Neural crest cell (in vitro differentiated cells): ENCODE measurements around the gene LRRC15. TPM values are rescaled to one million over a fixed set of nuclear protein-coding genes. Genes with fewer than 3 reads are reported as not detected.

Experiments used
- DNase-seq: peaks from one replicate; pipeline ENCODE4 v3.0.0; 2021; ENCODE audit warnings: low read depth, mixed read lengths, low spot score
- H3K27ac Mint-ChIP-seq: one replicate; pipeline ENCODE4 v1.8.0; 2021; ENCODE audit warnings: mild to moderate bottlenecking, mixed read lengths; ENCODE audit not compliant: unreplicated experiment
- H3K27me3 Mint-ChIP-seq: 2 replicates; pipeline ENCODE4 v1.8.0; 2021; ENCODE audit warnings: low read depth, mild to moderate bottlenecking, mixed read lengths
- H3K36me3 Mint-ChIP-seq: 2 replicates; pipeline ENCODE4 v1.8.0; 2021; ENCODE audit warnings: low read depth, mild to moderate bottlenecking, mixed read lengths
- H3K4me1 Mint-ChIP-seq: 2 replicates; pipeline ENCODE4 v1.8.0; 2021; ENCODE audit warnings: mixed read lengths
- H3K4me3 Mint-ChIP-seq: one replicate; pipeline ENCODE4 v1.8.0; 2021; ENCODE audit warnings: mild to moderate bottlenecking, mixed read lengths
- H3K9me3 Mint-ChIP-seq: 2 replicates; pipeline ENCODE4 v1.8.0; 2021; ENCODE audit warnings: mixed read lengths
- total RNA-seq: library from RNA; stranded (reverse); gene quantifications from 2 replicates; pipeline ENCODE4 v1.2.1, GENCODE V29; 2021
- TF ChIP-seq, protein P1 (sequence below): fragments of 200-600 bp; sonication (generic); conservative IDR thresholded peaks from 2 replicates; pipeline ENCODE4 v1.5.0; 2021; ENCODE audit warnings: antibody characterized with exemption, mild to moderate bottlenecking

LRRC15 gene
- total RNA-seq, 1 donor from 2014 or later: not detected

DNA sequence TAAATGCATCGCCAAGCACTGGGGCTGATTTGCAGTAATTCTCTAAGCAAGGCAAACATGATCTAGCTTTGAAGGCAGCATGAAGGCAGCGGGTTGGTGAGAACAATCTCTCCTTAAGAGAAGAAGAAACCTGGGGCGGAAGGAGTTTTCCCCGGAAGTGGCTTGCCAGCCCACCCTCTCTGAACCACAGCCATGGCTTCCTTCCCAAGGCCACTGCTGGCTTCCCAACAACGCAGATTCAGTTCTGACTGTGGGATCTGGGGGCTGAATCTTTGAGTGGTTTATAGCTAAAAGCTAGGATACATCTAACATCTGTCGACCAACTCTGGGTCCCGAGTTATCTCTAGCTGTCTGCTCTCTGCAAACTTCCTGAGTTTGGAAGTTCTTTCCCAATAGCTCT lies 14.2 kb downstream of the LRRC15 start:
- DNase-seq: no peak
- no peaks in the 10 kb centered on the region for H3K36me3 Mint-ChIP-seq
- H3K9me3 Mint-ChIP-seq: no peaks in the 10 kb centered on the region

GRCh38 chr3:194354315-194354714 lies 15.2 kb downstream of the LRRC15 start:
- no peaks in the 10 kb centered on the region for H3K36me3 Mint-ChIP-seq
- H3K27me3 Mint-ChIP-seq: peaks cover 12% of the 10 kb centered on the region
- no peak overlapping the region for H3K4me3 Mint-ChIP-seq
- H3K27ac Mint-ChIP-seq: no peak overlapping the region
- DNase-seq: no peak
- peaks cover 6% of the 10 kb centered on the region for H3K4me1 Mint-ChIP-seq
- TF ChIP-seq, protein P1, sequence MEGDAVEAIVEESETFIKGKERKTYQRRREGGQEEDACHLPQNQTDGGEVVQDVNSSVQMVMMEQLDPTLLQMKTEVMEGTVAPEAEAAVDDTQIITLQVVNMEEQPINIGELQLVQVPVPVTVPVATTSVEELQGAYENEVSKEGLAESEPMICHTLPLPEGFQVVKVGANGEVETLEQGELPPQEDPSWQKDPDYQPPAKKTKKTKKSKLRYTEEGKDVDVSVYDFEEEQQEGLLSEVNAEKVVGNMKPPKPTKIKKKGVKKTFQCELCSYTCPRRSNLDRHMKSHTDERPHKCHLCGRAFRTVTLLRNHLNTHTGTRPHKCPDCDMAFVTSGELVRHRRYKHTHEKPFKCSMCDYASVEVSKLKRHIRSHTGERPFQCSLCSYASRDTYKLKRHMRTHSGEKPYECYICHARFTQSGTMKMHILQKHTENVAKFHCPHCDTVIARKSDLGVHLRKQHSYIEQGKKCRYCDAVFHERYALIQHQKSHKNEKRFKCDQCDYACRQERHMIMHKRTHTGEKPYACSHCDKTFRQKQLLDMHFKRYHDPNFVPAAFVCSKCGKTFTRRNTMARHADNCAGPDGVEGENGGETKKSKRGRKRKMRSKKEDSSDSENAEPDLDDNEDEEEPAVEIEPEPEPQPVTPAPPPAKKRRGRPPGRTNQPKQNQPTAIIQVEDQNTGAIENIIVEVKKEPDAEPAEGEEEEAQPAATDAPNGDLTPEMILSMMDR: no peak
- H3K9me3 Mint-ChIP-seq: no peaks in the 10 kb centered on the region

More for the DNA sequence above, 14.2 kb downstream of the LRRC15 start:
- Mint-ChIP-seq H3K4me1 (peaks cover 6% of the 10 kb centered on the region), H3K4me3 (no peak overlapping the region), H3K27me3 (peaks cover 12% of the 10 kb centered on the region), H3K27ac (no peak overlapping the region)
- TF ChIP-seq, protein P1: no peak

DNA sequence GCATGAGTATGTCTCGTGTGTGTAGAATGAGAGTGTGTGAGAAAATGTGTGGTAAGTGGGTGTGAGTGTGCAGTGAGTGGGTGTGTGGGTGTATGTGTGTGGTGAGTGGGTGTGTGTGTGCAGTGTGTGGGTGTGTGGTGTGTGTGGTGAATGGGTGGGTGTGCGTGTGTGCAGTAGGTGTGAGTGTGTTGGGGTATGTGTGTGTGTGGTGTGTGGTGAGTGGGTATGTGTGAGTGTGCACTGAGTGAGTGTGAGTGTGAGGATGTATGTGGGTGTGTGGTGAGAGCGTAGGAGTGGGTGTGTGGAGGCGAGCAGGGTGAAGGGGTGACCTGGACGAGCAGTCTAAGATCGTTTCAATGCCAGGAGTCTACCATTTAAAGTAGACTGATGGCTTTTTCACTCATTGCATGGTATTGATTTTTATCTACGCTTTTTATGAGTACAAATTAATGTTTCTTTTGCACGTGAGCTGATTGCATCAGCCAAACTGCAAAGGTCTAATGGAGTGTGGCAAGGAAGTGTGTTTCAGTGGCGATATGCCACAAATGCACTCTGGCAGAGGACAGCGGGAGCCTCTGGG lies 16.8 kb downstream of the LRRC15 start:
- Mint-ChIP-seq H3K27me3 (peaks cover 5% of the 10 kb centered on the region), H3K36me3 (no peaks in the 10 kb centered on the region)
- TF ChIP-seq, protein P1: no peak

DNA sequence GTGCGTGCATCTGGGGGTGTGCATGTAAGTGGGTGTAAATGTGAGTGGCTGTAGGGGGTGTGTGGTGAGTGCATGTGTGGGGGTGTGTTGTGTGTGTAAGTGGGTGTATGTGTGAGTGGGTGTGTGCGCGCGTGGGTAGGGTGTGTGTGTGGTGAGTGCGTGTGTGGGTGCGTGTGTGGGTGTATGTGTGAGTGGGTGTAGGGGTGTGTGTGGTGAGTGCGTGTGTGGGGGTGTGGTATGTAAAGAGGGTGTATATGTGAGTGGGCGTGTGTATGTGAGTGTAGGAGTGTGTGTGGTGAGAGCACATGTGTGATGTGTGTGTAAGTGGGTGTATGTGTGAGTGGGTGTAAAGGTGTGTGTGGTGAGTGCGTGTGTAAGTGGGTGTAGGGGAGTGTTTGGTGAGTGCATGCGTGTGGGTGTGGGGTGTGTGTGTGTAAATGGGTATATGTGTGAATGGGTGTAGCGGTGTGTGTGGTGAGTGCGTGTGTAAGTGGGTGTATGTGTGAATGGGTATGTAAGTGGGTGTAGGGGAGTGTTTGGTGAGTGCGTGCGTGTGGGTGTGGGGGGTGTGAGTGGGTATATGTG lies 17.5 kb downstream of the LRRC15 start:
- no peak overlapping the region for H3K27ac Mint-ChIP-seq

More for the DNA sequence above, 16.8 kb downstream of the LRRC15 start:
- Mint-ChIP-seq H3K4me1 (no peaks in the 10 kb centered on the region), H3K4me3 (no peak overlapping the region), H3K27ac (no peak overlapping the region), H3K9me3 (no peaks in the 10 kb centered on the region)
- DNase-seq: no peak

GRCh38 chr3:194351080-194351672 lies 18.4 kb downstream of the LRRC15 start, which contains the start of gene CPN2:
TSS of gene CPN2 (minus strand) at chr3:194351328. CDS start at chr3:194342702, 8,626 bp downstream.
- Mint-ChIP-seq H3K4me1 (no peaks in the 10 kb centered on the region), H3K9me3 (no peaks in the 10 kb centered on the region), H3K27ac (no peak within 1 kb of the TSS), H3K27me3 (no peaks in the 10 kb centered on the region), H3K36me3 (no peaks in the 10 kb centered on the region), H3K4me3 (no peak within 1 kb of the TSS)
- TF ChIP-seq, protein P1: no peak
- no peak for DNase-seq

More for the DNA sequence above, 17.5 kb downstream of the LRRC15 start:
- Mint-ChIP-seq H3K27me3 (peaks cover 4% of the 10 kb centered on the region), H3K36me3 (no peaks in the 10 kb centered on the region), H3K4me1 (no peaks in the 10 kb centered on the region), H3K4me3 (no peak overlapping the region), H3K9me3 (no peaks in the 10 kb centered on the region)
- no peak for DNase-seq
- TF ChIP-seq, protein P1: no peak
